ENCODE data around the gene IMMP2L. TPM values are rescaled to one million over a fixed set of nuclear protein-coding genes. Genes with fewer than 3 reads are reported as not detected.
A peak's percentile ranks its signal among the peaks of the same experiment; 100 is the strongest.

IMMP2L gene
- polyA plus RNA-seq, 1 donor (not counting 4 experiments of a cell fraction or from before 2014, with no cell fraction given): 14.1 TPM

- Histone ChIP-seq H3K36me3 (ENCODE audit: control insufficient read depth in 2 of 2, extremely low read depth in 1 of 2, insufficient read depth in 2 of 2, low read length in 2 of 2) (no peaks in the 10 kb centered on the region), H3K4me3 (ENCODE audit: control insufficient read depth in 2 of 3, extremely low read depth in 1 of 3, insufficient read depth in 2 of 3, low read depth in 1 of 3, low read length in 3 of 3) (no peak overlapping the region), H3K27ac (ENCODE audit: control insufficient read depth, insufficient read depth, low read length) (no peak overlapping the region), H3K27me3 (ENCODE audit: control insufficient read depth, extremely low read depth, insufficient read depth, low read length) (no peaks in the 10 kb centered on the region), H4K20me1 (ENCODE audit: control insufficient read depth, extremely low read depth, insufficient read depth, low read length) (no peaks in the 10 kb centered on the region), H3K79me2 (ENCODE audit: control insufficient read depth, insufficient read depth, low read length) (no peaks in the 10 kb centered on the region), H3K9me3 (ENCODE audit: control insufficient read depth, low read depth, low read length) (no peaks in the 10 kb centered on the region), H3K9me1 (ENCODE audit: control insufficient read depth, extremely low read depth, insufficient read depth, low read length) (no peaks in the 10 kb centered on the region), H2AFZ (ENCODE audit: control insufficient read depth, low read length) (no peak overlapping the region), H3K4me1 (ENCODE audit: control insufficient read depth, extremely low read depth, insufficient read depth, low read length) (peaks cover 7% of the 10 kb centered on the region), H3K4me2 (ENCODE audit: control insufficient read depth, extremely low read depth, insufficient read depth, low read depth, low read length) (no peak overlapping the region), H3K9ac (ENCODE audit: control insufficient read depth, extremely low read depth, insufficient read depth, low read length) (no peak overlapping the region)
- TF ChIP-seq CTCF (optimal IDR thresholded peaks at IDR 0.05 in 1 of 3, IDR thresholded peaks at IDR 0.05 in 1 of 3, conservative IDR thresholded peaks at IDR 0.05 in 1 of 3; ENCODE audit: extremely low read depth in 1 of 3, insufficient read depth in 2 of 3, low read length in 3 of 3) (no peak), EZH2 (IDR thresholded peaks at IDR 0.05; ENCODE audit: low read length) (no peak)
- DNase-seq (ENCODE audit: low read depth, low spot score): no peak
- dilution Hi-C loops (cut with MboI; ENCODE audit: extremely low pct_ligation_motif_present, low sequenced_read_pairs): no loop called here
- FAIRE-seq: no peak
Measured at GRCh38 chr7:111077001-111077400, 485.3 kb downstream of the IMMP2L start.

- H3K36me3 ChIP-seq (ENCODE audit: control insufficient read depth in 2 of 2, extremely low read depth in 1 of 2, insufficient read depth in 2 of 2, low read length in 2 of 2): no peaks in the 10 kb centered on the region
- H3K4me1 ChIP-seq (ENCODE audit: control insufficient read depth, extremely low read depth, insufficient read depth, low read length): peaks cover 7% of the 10 kb centered on the region
- no peaks in the 10 kb centered on the region for H3K9me1 ChIP-seq (ENCODE audit: control insufficient read depth, extremely low read depth, insufficient read depth, low read length)
- FAIRE-seq (peak; percentile 46), DNase-seq (ENCODE audit: low read depth, low spot score) (no peak)
- H3K27me3 ChIP-seq (ENCODE audit: control insufficient read depth, extremely low read depth, insufficient read depth, low read length): no peaks in the 10 kb centered on the region
- H3K9me3 ChIP-seq (ENCODE audit: control insufficient read depth, low read depth, low read length): no peaks in the 10 kb centered on the region
- no peak overlapping the region for H3K27ac ChIP-seq (ENCODE audit: control insufficient read depth, insufficient read depth, low read length)
- H3K4me2 ChIP-seq (ENCODE audit: control insufficient read depth, extremely low read depth, insufficient read depth, low read depth, low read length): no peak overlapping the region
- H2AFZ ChIP-seq (ENCODE audit: control insufficient read depth, low read length): no peak overlapping the region
- no peak overlapping the region for H3K4me3 ChIP-seq (ENCODE audit: control insufficient read depth in 2 of 3, extremely low read depth in 1 of 3, insufficient read depth in 2 of 3, low read depth in 1 of 3, low read length in 3 of 3)
- H3K79me2 ChIP-seq (ENCODE audit: control insufficient read depth, insufficient read depth, low read length): no peaks in the 10 kb centered on the region
- H4K20me1 ChIP-seq (ENCODE audit: control insufficient read depth, extremely low read depth, insufficient read depth, low read length): no peaks in the 10 kb centered on the region
- H3K9ac ChIP-seq (ENCODE audit: control insufficient read depth, extremely low read depth, insufficient read depth, low read length): no peak overlapping the region
- no peak for TF ChIP-seq EZH2 (IDR thresholded peaks at IDR 0.05; ENCODE audit: low read length)
- TF ChIP-seq CTCF (optimal IDR thresholded peaks at IDR 0.05 in 1 of 3, IDR thresholded peaks at IDR 0.05 in 1 of 3, conservative IDR thresholded peaks at IDR 0.05 in 1 of 3; ENCODE audit: extremely low read depth in 1 of 3, insufficient read depth in 2 of 3, low read length in 3 of 3): no peak
- dilution Hi-C loops (cut with MboI; ENCODE audit: extremely low pct_ligation_motif_present, low sequenced_read_pairs): no loop called here
Measured at GRCh38 chr7:111076205-111076604, 486.1 kb downstream of the IMMP2L start.

All from keratinocyte (primary cell).